ENCODE data around the gene TUSC7.

The TUSC7 gene

DNA sequence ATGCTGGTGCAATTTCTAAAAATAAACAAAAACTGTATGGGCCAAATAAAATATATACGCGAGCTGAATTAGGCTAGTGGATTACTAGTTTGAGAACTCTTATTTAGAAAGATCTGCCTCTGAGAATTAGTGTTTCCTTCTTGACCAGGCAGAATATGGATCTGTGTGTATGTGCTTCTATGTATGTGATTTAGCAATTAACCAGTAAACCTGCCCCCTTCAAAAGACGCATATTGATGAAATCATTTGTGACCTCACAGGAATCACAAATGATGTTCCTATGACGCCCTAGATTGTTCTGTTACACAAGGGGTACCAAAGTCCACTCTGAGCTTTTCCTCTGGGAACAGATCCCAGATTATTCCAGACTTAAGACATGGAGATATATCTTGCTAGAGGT is at the start of gene TUSC7:
Gene TUSC7 (plus strand): TSS at position 301 of the 400 bp plus-strand sequence.
- DNase-seq (ENCODE audit: low read depth), result no peak

GRCh38 chr3:116661196-116661595 is 48.4 kb upstream of the TUSC7 start:
- DNase-seq (ENCODE audit: low read depth), result no peak

DNA sequence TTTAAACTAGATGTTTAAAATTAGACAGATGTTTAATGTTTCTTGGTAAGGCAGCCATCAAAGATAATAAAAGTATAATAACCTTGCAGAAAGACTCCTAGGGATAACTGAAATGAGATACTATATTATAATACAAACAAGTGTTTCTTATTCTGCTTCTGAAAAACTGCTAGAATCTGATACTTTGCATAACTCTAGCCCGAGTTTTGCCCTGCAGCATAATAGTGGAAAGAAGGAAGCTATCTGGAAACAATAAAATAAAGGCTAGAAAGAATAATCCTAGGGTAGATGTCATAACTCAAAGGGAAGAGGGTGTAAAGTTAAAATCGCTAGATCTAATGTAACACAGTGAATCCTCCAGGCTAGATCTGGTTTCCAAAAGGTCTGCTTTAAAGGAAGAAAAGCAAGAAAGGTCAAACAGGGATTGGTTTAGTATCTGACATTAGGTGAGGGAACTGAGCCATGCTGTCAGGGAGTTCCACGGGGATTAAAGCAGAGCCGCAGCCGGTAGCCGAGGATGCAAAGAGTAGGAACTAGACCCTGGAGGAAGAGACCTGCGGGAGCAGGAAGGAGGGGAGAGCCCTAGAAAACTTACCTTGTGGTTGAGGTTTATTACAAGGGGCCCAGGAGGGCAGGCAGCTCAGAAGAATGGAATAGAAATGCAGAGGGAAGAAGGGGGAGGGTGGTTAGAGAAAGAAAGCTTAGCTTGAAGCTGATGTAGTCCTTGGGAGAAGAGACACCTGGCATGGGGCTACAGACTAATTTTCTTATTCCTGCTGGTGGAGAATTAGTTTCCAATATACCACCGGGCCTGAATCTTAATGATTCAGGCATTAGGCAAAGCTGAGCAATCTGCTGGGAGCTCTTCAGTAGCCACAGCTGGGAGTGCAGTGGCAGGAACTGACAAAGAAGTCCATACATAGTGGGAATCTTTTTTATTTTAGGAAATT is 46.1 kb upstream of the TUSC7 start:
- no peak for DNase-seq (ENCODE audit: low read depth)

DNA sequence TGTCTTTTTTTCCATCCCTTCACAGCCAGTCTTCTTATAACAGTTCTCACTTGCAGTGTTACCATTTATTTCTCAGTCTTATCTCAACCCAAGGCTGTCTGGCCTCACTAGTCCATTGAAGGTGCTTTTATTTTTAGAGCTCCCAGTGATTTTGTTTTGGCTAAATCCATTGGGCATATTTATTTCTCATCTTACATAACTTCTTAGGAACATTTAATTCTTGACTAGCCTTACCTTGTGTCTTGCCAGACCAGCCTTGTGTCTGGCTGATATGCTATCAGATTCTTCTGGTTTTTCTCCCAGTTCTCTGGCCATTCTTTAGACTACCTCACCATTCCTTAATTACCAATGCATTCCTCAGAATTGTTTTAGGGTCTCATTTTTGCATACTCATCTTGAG is 42.3 kb upstream of the TUSC7 start:
- no peak for DNase-seq (ENCODE audit: low read depth)

- no peak for DNase-seq (ENCODE audit: low read depth)
Measured at GRCh38 chr3:116667791-116668190, 41.8 kb upstream of the TUSC7 start.

- DNase-seq (ENCODE audit: low read depth), result no peak
Measured at GRCh38 chr3:116669576-116669975, 40.0 kb upstream of the TUSC7 start.

GRCh38 chr3:116671151-116671550 is 38.4 kb upstream of the TUSC7 start:
- no peak for DNase-seq (ENCODE audit: low read depth)

- no peak for DNase-seq (ENCODE audit: low read depth)
Measured at GRCh38 chr3:116678853-116679252, 30.7 kb upstream of the TUSC7 start.

GRCh38 chr3:116691041-116691440 is 18.5 kb upstream of the TUSC7 start:
- no peak for DNase-seq (ENCODE audit: low read depth)

DNA sequence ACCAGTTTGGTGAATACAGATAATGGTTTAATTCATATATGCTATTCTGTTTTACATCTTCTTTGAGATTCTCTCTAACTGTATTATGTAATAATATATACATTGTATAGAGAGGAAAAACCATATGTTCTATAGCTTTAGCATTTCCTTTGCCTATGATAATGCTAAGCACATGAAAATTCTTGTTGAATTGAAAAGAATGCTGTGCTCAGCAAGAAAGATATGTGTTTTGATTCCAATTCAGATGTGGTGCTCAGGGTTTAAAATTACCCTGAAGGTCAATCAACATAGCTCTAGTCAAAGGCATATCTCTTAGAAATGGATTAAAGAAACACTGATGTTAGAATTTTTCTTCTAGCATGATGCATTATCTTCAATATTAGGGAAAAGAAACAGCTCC is 8.5 kb upstream of the TUSC7 start:
- no peak for DNase-seq (ENCODE audit: low read depth)

- no peak for DNase-seq (ENCODE audit: low read depth)
Measured at GRCh38 chr3:116702334-116702733, 7.2 kb upstream of the TUSC7 start.

GRCh38 chr3:116707531-116707930 is 2.0 kb upstream of the TUSC7 start:
- no peak for DNase-seq (ENCODE audit: low read depth)

GRCh38 chr3:116716490-116716889 is 6.9 kb downstream of the TUSC7 start:
- no peak for DNase-seq (ENCODE audit: low read depth)

DNA sequence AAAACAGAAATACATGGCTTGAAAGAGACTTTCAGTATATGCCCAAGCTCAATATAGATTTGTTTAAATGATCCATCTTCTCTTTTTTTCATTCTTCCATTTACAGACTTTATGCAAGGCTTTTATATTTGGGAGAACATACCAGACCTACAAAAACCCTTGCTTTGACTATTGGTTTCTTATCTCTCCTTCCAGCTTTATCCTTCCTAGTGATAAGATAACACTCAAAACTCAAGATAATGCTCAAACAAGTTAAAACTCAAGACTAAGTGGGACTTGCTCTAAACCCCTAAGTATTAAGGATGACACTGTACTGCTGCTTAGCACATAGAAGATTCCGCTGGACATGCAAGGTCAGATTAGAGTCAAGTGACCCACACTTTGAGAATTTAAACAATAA is 8.0 kb downstream of the TUSC7 start:
- DNase-seq (ENCODE audit: low read depth), result no peak

GRCh38 chr3:116728454-116728853 is 18.9 kb downstream of the TUSC7 start:
- DNase-seq (ENCODE audit: low read depth), result no peak

- DNase-seq (ENCODE audit: low read depth), result no peak
Measured at GRCh38 chr3:116734243-116734642, 24.7 kb downstream of the TUSC7 start.

DNA sequence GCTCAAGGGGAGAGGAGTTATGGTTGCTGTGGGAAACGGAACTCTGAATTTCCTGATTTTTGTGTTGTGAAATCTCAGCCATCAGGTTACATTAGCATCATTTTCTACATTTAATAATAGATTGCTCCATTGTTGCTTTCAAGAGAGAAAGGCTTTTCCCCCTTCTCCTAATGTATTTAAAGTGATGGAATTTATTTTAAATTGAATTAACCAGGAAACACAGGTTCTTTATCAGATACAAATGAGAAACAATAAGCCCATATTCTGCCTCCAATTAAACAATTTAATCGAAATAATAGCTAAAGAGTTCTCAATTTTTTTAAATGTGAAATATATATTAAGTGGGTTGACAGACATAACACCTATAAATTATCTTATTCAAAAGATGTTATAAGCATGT is 30.1 kb downstream of the TUSC7 start:
- no peak for DNase-seq (ENCODE audit: low read depth)

DNA sequence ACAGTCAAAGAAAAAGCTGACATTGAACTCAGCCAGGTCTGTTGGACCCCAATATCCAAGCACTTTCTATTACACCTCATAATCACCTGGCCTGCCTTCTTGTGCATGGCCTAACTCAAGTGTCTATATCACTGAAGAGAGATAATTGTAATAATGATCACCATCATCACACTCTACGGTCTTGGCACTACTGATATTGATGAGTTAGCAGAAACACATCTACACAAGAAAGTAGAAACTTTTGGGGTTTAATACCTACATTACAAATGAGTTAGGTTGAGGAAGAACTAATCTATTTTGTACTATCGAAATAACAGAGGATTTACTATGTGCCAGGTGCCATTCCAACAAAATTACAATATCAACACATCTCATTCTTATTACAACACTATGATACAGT is 30.7 kb downstream of the TUSC7 start:
- DNase-seq (ENCODE audit: low read depth), result no peak

- no peak for DNase-seq (ENCODE audit: low read depth)
Measured at GRCh38 chr3:116741467-116741866, 31.9 kb downstream of the TUSC7 start.

DNA sequence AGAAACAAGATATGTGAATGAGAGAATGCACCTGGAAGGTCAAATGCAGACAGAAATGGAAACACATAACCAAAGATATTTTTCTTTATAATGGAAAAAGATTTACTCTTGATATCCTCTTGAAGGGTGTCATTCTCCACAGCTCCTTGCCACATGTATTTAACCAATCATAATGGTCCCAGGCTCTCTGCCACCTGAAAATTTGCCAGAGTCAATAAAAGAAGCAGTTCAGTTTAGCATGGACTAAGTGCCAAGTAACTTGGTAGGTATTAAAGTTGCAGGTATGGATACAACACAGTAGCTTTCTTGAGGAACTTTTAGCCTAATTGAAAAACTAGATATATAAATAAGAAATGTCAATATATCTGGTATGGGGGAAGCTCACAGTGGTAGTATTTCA is 33.5 kb downstream of the TUSC7 start:
- no peak for DNase-seq (ENCODE audit: low read depth)

GRCh38 chr3:116749388-116749787 is 39.8 kb downstream of the TUSC7 start:
- DNase-seq (ENCODE audit: low read depth), result no peak

GRCh38 chr3:116757315-116757714 is 47.7 kb downstream of the TUSC7 start:
- no peak for DNase-seq (ENCODE audit: low read depth)

DNA sequence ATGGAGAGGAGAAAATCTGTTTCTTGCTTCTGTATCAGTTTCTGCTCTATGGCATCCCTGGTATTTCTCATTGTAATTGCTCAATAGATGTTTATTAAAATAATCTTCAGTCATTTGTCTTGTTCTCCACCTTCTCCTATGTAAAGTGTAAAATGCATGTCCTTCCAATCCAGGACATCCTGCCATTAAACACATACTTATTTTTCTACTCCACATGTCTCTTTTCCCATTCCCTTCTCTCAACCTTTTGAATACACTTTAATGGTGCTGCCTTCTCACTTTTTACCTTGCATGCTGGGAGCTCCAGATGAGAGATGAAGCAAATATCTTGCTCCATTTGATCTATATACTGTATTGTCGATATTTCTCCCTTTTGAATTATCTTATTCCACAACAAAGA is 49.7 kb downstream of the TUSC7 start:
- no peak for DNase-seq (ENCODE audit: low read depth)
